Loucy (cell line): Measurements from ENCODE around the gene KRTAP3-1.

Experiments used
- CTCF ChIP-seq: fragments of 200-600 bp; sonication (generic); conservative IDR thresholded peaks from 2 replicates; pipeline ENCODE4 v1.5.1; 2014; ENCODE audit warnings: mild to moderate bottlenecking, antibody characterized with exemption, low read length
- EZH2phosphoT487 ChIP-seq: fragments of 200-600 bp; IDR thresholded peaks from 2 replicates; pipeline ENCODE4 v1.6.1; 2018; ENCODE audit warnings: antibody characterized with exemption, mild to moderate bottlenecking, moderate library complexity, borderline replicate concordance

- TF ChIP-seq CTCF (no peak), EZH2phosphoT487 (no peak)
These were observed 7.8 kb upstream of the KRTAP3-1 start for GRCh38 chr17:41016578-41017215.
